ENCODE results near the gene HPSE2.
"Not testable (repeated sequence)": the region's sequence is repeated elsewhere in the genome, so short reads cannot be mapped to it uniquely, and the experiment has no call there.

HPSE2 gene

GRCh38 chr10:98608411-98608810, 627.2 kb downstream of the HPSE2 start:
- DNase-seq = no peak

GRCh38 chr10:98602224-98602623, 633.4 kb downstream of the HPSE2 start:
- DNase-seq = no peak

GRCh38 chr10:98599032-98599610, 636.5 kb downstream of the HPSE2 start:
- DNase-seq = no peak

- DNase-seq = no peak
These were observed 639.2 kb downstream of the HPSE2 start for GRCh38 chr10:98596404-98596803.

- DNase-seq = no peak
These were observed 646.0 kb downstream of the HPSE2 start for GRCh38 chr10:98589691-98590090.

GRCh38 chr10:98589007-98589406, 646.6 kb downstream of the HPSE2 start:
- no peak for DNase-seq

GRCh38 chr10:98587156-98587837, 648.4 kb downstream of the HPSE2 start:
- DNase-seq = no peak

- no peak for DNase-seq
These were observed 649.6 kb downstream of the HPSE2 start for GRCh38 chr10:98586096-98586495.

- DNase-seq = no peak
These were observed 653.3 kb downstream of the HPSE2 start for GRCh38 chr10:98582363-98582762.

GRCh38 chr10:98577578-98577977, 658.1 kb downstream of the HPSE2 start:
- DNase-seq = no peak

GRCh38 chr10:98577168-98577567, 658.5 kb downstream of the HPSE2 start:
- no peak for DNase-seq

- DNase-seq = no peak
These were observed 659.6 kb downstream of the HPSE2 start for GRCh38 chr10:98576096-98576495.

GRCh38 chr10:98572594-98572993, 663.1 kb downstream of the HPSE2 start:
- no peak for DNase-seq

- DNase-seq = no peak
These were observed 664.8 kb downstream of the HPSE2 start for GRCh38 chr10:98570834-98571233.

GRCh38 chr10:98569853-98570252, 665.8 kb downstream of the HPSE2 start:
- no peak for DNase-seq

- no peak for DNase-seq
These were observed 667.1 kb downstream of the HPSE2 start for GRCh38 chr10:98568551-98568950.

GRCh38 chr10:98567391-98568133, 668.1 kb downstream of the HPSE2 start:
- no peak for DNase-seq

GRCh38 chr10:98563811-98564210, 671.8 kb downstream of the HPSE2 start:
- no peak for DNase-seq

- no peak for DNase-seq
These were observed 675.1 kb downstream of the HPSE2 start for GRCh38 chr10:98560565-98560964.

GRCh38 chr10:98556061-98556460, 679.6 kb downstream of the HPSE2 start:
- no peak for DNase-seq

GRCh38 chr10:98555021-98555619, 680.5 kb downstream of the HPSE2 start:
- DNase-seq = no peak

GRCh38 chr10:98541561-98541960, 694.1 kb downstream of the HPSE2 start:
- not testable (repeated sequence) for DNase-seq

GRCh38 chr10:98539578-98539977, 696.1 kb downstream of the HPSE2 start:
- no peak for DNase-seq

GRCh38 chr10:98538472-98538871, 697.2 kb downstream of the HPSE2 start:
- no peak for DNase-seq
